Fibroblast of skin of abdomen (primary cell): Measurements from ENCODE around the gene NKX2-2. TPM values are rescaled to one million over a fixed set of nuclear protein-coding genes. Genes with fewer than 3 reads are reported as not detected.

Experiments
- DNase-seq: peaks from one replicate; pipeline ENCODE4 v3.0.0-alpha.2; 2013
- polyA plus RNA-seq, 2 experiments: library from polyadenylated mRNA; unstranded; fragments of 120-200 nt; gene quantifications; one replicate each; pipeline ENCODE4 v1.2.1, GENCODE V29; 2013; ENCODE audit not compliant: insufficient read length in 2 of 2

Gene NKX2-2
- polyA plus RNA-seq (2013, experiment 1 of 2; ENCODE audit: insufficient read length): not detected
- polyA plus RNA-seq (2013, experiment 2 of 2; ENCODE audit: insufficient read length): not detected

GRCh38 chr20:21513881-21514540, at the start of gene NKX2-2:
TSS of gene NKX2-2 (minus strand) at chr20:21514064. CDS start at chr20:21513669, 395 bp downstream.
- DNase-seq: no peak

DNA sequence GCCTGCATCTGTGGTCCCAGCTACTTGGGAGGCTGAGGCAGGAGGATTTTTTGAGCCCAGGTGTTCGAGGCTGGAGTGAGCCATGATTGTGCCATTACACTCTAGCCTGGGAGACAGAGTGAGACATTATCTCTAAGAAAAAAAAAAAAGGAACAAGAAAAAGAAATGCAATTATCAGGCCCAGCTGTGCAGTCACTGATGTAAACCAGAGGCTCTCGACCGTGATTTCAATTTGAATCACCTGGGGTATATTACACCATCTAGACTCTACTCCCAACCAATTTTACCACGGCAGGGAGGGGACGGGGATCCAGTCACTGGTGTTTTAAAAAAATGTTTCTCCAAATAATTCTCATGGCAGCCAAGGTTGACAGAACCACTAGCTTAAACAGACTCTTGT, 48.8 kb upstream of the NKX2-2 start:
- DNase-seq: no peak

- DNase-seq: no peak
Observed at GRCh38 chr20:21559305-21559704, 45.4 kb upstream of the NKX2-2 start.

DNA sequence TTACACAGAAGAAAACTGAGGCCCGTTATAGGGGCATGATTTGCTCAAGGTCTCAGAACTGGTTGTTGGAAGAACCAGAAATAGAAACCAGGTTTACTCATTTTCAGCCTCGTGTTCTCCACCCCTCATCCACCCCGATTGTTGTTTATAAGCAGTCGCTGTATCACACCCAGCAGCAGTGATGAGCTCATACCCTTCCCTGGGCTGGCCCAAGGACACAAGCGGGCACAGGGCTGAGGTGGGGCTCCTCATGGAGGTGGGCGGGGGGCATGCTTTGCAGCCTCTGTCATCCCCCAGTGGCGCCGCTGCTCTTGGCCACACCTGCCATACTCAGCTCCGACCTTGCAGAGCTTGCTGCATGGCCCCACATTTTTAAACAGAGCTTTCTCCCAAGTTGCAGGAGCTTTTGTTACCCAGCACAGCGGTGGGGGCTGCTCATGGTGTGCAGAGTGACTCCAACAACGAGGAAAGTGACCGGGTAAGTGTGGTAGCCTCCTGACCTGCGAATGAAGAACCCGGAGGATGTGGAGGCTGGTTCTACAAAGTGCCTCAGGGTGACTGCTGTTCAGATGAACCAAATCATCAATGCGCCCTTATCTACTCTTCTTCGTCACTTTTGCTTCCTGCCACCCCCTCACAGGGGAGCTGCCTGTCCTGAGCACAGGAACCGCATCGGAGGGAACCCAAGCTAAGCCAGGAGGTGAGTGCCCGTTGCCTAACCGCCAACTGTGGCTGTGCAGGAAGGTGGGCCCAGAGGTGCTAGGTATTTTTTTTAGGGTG, 43.6 kb upstream of the NKX2-2 start:
- DNase-seq: no peak

DNA sequence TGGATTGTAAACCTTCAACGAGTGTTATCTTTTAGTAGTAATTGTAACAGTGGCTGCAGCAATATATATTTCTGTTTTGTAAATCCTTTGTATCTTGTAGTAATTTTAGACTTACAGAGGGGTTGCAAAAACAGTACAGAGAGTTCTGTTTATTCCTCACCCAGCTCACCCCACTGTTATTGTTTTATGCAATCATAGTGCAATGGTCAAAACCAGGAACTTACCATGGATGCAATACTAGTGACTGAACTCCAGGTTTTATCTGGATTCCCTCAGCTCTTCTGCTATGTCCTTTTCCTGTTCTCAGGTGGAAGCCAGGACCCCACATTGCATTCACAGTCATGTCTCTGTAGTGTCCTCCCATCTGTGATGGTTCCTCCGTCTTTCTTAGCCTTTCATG, 42.5 kb upstream of the NKX2-2 start:
- DNase-seq: no peak

DNA sequence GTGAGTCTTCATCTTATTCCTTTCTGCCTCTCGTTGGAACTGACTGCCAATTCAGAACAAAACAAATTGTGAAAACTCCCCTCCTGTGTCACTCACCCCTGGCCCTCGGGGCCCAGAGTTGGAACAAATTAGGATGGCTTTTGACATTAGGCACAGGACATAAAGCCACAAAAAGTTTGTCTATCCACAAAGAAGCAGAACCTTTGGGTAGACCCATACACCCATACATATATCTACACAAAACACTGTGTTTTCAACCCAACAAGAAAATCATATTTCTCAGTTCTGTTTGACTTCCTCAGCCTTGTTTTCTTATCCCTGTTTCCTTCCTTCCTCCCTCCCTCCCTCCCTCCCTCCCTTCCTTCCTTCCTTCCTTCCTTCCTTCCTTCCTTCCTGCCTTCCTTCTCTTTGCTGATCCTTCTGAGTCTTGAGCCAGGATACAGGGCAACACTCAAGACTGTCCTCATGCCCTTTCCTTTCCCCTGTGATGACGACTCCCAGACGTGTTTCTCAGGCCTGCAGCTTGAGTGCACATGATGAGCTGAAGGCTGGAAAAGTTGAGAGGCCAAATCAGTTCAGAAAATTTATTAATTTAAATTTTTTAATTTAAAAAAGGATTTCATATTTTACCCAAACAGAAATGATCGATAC, 41.7 kb upstream of the NKX2-2 start:
- DNase-seq: no peak

- DNase-seq: no peak
Observed at GRCh38 chr20:21554985-21555384, 41.1 kb upstream of the NKX2-2 start.

DNA sequence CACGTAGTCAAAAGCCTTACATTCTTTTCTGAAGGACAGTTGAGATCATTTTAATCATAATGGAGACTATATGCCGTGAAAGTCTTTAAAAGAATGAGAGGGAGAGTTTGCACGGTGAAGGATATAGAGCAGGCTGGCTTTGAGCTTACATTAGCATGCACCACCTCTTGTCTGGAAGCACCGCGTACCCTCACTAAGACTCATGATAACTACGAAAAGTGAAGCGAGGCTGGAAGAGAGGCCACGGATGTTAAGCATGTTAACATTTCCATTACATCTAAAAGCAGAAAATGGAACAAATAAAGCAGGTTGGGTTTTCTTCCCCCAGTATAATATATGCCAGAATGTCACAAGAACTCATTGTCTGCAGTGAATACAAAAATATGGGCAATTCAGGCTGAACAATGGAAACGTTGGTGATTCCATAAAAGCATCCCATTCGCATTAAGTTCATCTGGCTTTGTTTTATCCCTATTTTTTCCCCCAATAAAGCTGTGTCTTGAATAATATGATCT, 40.6 kb upstream of the NKX2-2 start:
- DNase-seq: no peak

DNA sequence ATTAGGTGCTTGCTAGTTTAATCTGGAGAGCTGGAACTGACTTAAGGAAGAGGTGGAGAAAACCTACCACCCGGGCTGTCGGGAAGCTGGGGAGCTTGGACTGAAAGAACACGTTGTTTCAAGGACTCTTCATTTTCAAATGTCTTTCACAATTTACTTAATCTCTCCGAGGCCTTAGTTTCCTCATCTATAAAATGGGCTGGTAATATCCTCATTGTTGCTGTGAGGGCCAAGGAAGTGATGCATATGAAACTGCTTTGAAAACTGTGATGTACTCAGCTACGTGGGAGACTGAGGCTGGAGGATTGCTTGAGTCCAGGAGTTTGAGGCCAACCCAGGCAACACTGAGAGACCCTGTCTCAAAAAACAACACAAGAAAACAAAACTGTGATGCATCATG, 36.7 kb upstream of the NKX2-2 start:
- no peak for DNase-seq

DNA sequence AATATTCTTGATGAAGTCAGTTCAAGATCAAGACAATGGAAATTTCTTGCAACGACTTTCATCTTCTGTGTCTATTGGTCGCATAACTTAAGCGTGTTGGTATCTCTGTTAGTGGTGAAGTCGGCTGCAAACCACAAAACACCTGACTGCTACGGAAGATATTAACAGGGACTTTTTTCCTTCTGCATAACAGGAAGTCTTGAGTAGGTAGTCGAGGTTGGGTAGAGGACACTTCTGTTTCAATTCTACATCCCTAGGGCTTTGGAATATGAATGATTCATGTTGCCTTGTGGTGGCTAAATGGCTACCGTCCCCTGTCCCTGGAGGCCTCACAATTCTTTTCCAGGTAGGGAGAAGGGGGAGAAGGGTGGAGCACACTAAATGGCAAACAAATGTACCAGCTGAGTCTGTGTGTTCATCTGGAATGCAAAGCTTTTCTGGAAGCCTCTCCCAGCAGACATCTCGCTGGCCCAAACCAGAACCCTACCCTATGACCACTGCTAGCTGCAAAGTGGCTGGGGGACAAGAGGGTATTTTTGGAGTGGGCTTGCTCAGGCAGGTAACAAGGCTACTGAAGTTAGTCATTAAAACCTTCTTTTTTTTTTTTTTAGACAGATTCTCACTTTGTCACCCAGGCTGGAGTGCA, 34.6 kb upstream of the NKX2-2 start:
- DNase-seq: no peak

DNA sequence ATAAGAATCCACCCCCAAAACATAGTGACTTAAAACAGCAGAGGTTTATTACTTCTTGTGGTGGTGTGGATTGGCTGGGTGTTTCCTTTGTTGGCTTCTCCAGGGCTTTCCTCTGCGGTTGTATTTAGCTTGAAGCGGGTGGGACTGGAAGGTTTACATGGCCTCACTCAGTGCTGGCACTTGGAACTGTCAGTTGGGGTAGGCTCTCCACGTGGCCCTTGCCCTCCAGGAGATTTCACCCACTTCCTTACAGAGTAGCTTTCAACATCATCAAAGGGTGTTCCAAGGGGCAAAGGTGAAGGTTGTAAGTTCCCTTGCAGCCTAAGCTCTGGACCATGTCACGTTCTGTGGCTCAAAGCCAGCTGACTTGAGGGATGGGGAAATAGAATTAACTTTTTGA, 32.5 kb upstream of the NKX2-2 start:
- DNase-seq: no peak

DNA sequence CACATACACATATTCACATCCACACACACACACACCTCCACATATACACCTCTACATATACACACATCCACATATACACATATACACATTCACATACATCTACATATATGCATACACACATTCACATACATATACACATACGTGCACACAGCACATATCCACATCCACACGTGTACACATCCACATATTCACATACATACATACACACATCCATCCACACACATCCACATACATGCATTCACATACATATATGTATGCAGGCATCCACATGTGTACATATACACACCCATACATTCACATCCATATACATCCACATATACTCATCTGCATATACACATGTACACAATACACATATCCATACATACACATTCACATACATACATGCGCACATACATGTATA, 25.6 kb upstream of the NKX2-2 start:
- no peak for DNase-seq

GRCh38 chr20:21534886-21535285, 21.0 kb upstream of the NKX2-2 start:
- no peak for DNase-seq

GRCh38 chr20:21534453-21534852, 20.6 kb upstream of the NKX2-2 start:
- no peak for DNase-seq

GRCh38 chr20:21529863-21530262, 16.0 kb upstream of the NKX2-2 start:
- no peak for DNase-seq

GRCh38 chr20:21528870-21529269, 15.0 kb upstream of the NKX2-2 start:
- DNase-seq: no peak

GRCh38 chr20:21527908-21528307, 14.0 kb upstream of the NKX2-2 start:
- no peak for DNase-seq

GRCh38 chr20:21526776-21527175, 12.9 kb upstream of the NKX2-2 start:
- no peak for DNase-seq

DNA sequence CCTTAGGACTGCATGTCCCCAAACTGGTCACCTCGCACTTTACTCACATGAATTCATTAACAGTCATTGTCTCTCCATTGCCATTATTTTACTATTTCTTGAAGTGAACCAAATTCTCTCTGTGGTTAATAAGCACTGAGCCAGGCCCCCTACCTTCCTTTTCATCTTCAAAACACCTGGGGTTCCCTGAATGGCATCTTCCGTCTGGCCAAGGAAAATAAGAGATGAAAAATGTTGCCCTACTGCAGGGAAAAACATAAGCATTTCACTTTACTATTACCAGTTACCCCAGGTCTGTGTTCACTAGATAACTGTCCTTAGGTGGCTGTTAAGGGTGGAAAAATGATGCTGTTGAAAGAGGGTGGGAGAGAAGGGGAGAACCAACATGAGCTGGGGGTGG, 10.0 kb upstream of the NKX2-2 start:
- no peak for DNase-seq

DNA sequence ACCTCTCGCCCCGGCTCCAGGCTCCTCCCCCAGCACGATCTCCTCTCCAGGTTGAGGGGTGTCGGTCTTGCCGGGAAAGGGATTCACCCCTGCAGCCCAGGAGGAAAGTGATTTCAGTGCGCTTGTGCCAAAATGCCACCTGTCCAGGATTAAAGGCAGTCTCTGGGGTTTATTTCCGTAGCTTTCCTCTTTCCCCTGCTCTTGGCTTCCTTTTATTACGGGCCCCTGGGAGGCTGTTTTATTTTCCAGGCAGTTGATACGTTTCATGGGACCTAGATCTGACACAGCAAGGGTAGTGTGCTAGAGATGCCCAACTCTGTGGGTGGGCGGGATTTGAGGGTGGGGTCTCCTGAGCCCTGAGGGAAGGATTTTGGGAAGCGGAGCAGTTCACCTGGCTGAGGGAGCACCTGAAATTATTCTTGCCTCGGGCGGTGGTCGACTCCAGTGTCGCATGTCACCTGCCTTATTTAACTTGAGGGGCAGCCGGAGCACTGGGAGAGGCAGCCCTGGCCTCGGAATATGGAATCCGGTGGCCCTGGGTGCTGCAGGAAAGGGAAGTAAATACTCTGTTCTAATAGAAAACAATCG, 9.5 kb upstream of the NKX2-2 start:
- DNase-seq: no peak

GRCh38 chr20:21522481-21523280, 8.8 kb upstream of the NKX2-2 start:
- DNase-seq: no peak
